Stimulated activated CD8-positive, alpha-beta memory T cell treated with anti-CD3 and anti-CD28 coated beads, Interleukin-4, amount 100 ng/mL, for 24 hours (primary cell): ENCODE measurements around the gene TLDC2.
"Not testable (repeated sequence)": the region's sequence is repeated elsewhere in the genome, so short reads cannot be mapped to it uniquely, and the experiment has no call there.

Experiments used
- DNase-seq: peaks from one replicate; pipeline ENCODE4 v3.0.0-alpha.2; 2020; ENCODE audit warnings: low read depth

The TLDC2 gene

GRCh38 chr20:36871640-36872570, 4.0 kb upstream of the TLDC2 start:
- no peak for DNase-seq

GRCh38 chr20:36872852-36873251, 3.1 kb upstream of the TLDC2 start:
- DNase-seq: no peak

GRCh38 chr20:36873498-36874189, 2.3 kb upstream of the TLDC2 start:
- DNase-seq: no peak

GRCh38 chr20:36875093-36875492, 845 bp upstream of the TLDC2 start:
- DNase-seq: not testable (repeated sequence)

GRCh38 chr20:36876473-36876833, 515 bp downstream of the TLDC2 start:
- no peak for DNase-seq

GRCh38 chr20:36878941-36879340, 3.0 kb downstream of the TLDC2 start:
- DNase-seq: no peak

GRCh38 chr20:36880741-36881250, 4.9 kb downstream of the TLDC2 start:
- no peak for DNase-seq

GRCh38 chr20:36881331-36881730, 5.4 kb downstream of the TLDC2 start:
- DNase-seq: no peak

GRCh38 chr20:36881888-36882287, 6.0 kb downstream of the TLDC2 start:
- DNase-seq: no peak

- DNase-seq: no peak
Observed at GRCh38 chr20:36883977-36884535, 8.1 kb downstream of the TLDC2 start.

- no peak for DNase-seq
Observed at GRCh38 chr20:36885356-36885755, 9.4 kb downstream of the TLDC2 start.

GRCh38 chr20:36886859-36887751, 11.2 kb downstream of the TLDC2 start:
- peak; percentile 75 for DNase-seq

GRCh38 chr20:36887752-36888090, 11.8 kb downstream of the TLDC2 start:
- no peak for DNase-seq

- DNase-seq: no peak
Observed at GRCh38 chr20:36888880-36889516, 13.1 kb downstream of the TLDC2 start.

- DNase-seq: no peak
Observed at GRCh38 chr20:36890586-36890985, 14.6 kb downstream of the TLDC2 start.

- no peak for DNase-seq
Observed at GRCh38 chr20:36891211-36891610, 15.3 kb downstream of the TLDC2 start.

- no peak for DNase-seq
Observed at GRCh38 chr20:36893801-36894200, 17.9 kb downstream of the TLDC2 start.

GRCh38 chr20:36895036-36895435, 19.1 kb downstream of the TLDC2 start:
- DNase-seq: no peak

- DNase-seq: no peak
Observed at GRCh38 chr20:36904690-36905089, 28.8 kb downstream of the TLDC2 start.

GRCh38 chr20:36905566-36905965, 29.6 kb downstream of the TLDC2 start:
- not testable (repeated sequence) for DNase-seq

- DNase-seq: not testable (repeated sequence)
Observed at GRCh38 chr20:36906086-36906485, 30.1 kb downstream of the TLDC2 start.
